GM21447 (cell line): ENCODE results near the gene PRR14.

ENCODE experiments used
- ATAC-seq: cut with Tn5 transposase; IDR thresholded peaks from one replicate; pipeline ENCODE4 v1.9.1; 2021; ENCODE audit not compliant: unreplicated experiment

The PRR14 gene

GRCh38 chr16:30650369-30651123 lies at the start of gene PRR14:
PRR14 (plus strand) TSS chr16:30650960; CDS start chr16:30651646, 686 bp downstream.
- ATAC-seq = peak; percentile 63

GRCh38 chr16:30601966-30602365 lies 48.8 kb upstream of the PRR14 start:
- ATAC-seq = no peak

GRCh38 chr16:30602616-30603277 lies 48.0 kb upstream of the PRR14 start:
- ATAC-seq = no peak

- ATAC-seq = no peak
Measured at GRCh38 chr16:30603945-30604315, 46.8 kb upstream of the PRR14 start.

- ATAC-seq = no peak
Measured at GRCh38 chr16:30604316-30604947, 46.3 kb upstream of the PRR14 start.

- ATAC-seq = no peak
Measured at GRCh38 chr16:30605158-30605557, 45.6 kb upstream of the PRR14 start.

GRCh38 chr16:30606004-30606403 lies 44.8 kb upstream of the PRR14 start:
- no peak for ATAC-seq

GRCh38 chr16:30609002-30609925 lies 41.5 kb upstream of the PRR14 start:
- peak; percentile 30 for ATAC-seq

GRCh38 chr16:30609926-30610839 lies 40.6 kb upstream of the PRR14 start, which contains the start of gene ZNF689:
ZNF689 (minus strand) TSS chr16:30610389; CDS start chr16:30610041, 348 bp downstream.
- ATAC-seq = peak; percentile 83

- ATAC-seq = no peak
Measured at GRCh38 chr16:30615358-30616091, 35.2 kb upstream of the PRR14 start.

GRCh38 chr16:30619202-30619601 lies 31.6 kb upstream of the PRR14 start:
- ATAC-seq = no peak

- no peak for ATAC-seq
Measured at GRCh38 chr16:30619638-30620037, 31.1 kb upstream of the PRR14 start.

GRCh38 chr16:30620169-30620568 lies 30.6 kb upstream of the PRR14 start:
- no peak for ATAC-seq

- no peak for ATAC-seq
Measured at GRCh38 chr16:30621765-30622164, 29.0 kb upstream of the PRR14 start.

- ATAC-seq = no peak
Measured at GRCh38 chr16:30622455-30623032, 28.2 kb upstream of the PRR14 start.

GRCh38 chr16:30623536-30624283 lies 27.1 kb upstream of the PRR14 start:
- ATAC-seq = no peak

- no peak for ATAC-seq
Measured at GRCh38 chr16:30626236-30626635, 24.5 kb upstream of the PRR14 start.
